ENCODE results near the gene EMID1.
A peak's percentile ranks its signal among the peaks of the same experiment; 100 is the strongest.

The EMID1 gene

GRCh38 chr22:29260601-29261315 is 55.1 kb downstream of the EMID1 start:
- in situ Hi-C loops (cut with MboI; ENCODE audit: low sequenced_read_pairs), result no loop called here
- Histone ChIP-seq H3K4me1 (no peaks in the 10 kb centered on the region), H3K9me3 (no peaks in the 10 kb centered on the region), H3K4me3 (no peak overlapping the region), H3K36me3 (replicated peaks) (peaks cover 36% of the 10 kb centered on the region), H3K27me3 (ENCODE audit: low read depth) (no peaks in the 10 kb centered on the region)
- no peak for DNase-seq (ENCODE audit: low spot score in 2 of 2)

GRCh38 chr22:29263791-29264276 is 58.1 kb downstream of the EMID1 start:
- DNase-seq (ENCODE audit: low spot score in 2 of 2), result no peak
- Histone ChIP-seq H3K4me3 (no peak overlapping the region), H3K27me3 (ENCODE audit: low read depth) (no peaks in the 10 kb centered on the region), H3K36me3 (replicated peaks) (peaks cover 48% of the 10 kb centered on the region), H3K4me1 (peaks cover 8% of the 10 kb centered on the region; the same call in 1 of the 2 replicates), H3K9me3 (no peaks in the 10 kb centered on the region)
- in situ Hi-C loops (cut with MboI; ENCODE audit: low sequenced_read_pairs), result no loop called here

- Histone ChIP-seq H3K4me1 (peaks cover 9% of the 10 kb centered on the region), H3K9me3 (no peaks in the 10 kb centered on the region), H3K27me3 (ENCODE audit: low read depth) (no peaks in the 10 kb centered on the region), H3K4me3 (no peak overlapping the region), H3K36me3 (replicated peaks) (peaks cover 55% of the 10 kb centered on the region)
- DNase-seq (ENCODE audit: low spot score in 2 of 2), result no peak
- in situ Hi-C loops (cut with MboI; ENCODE audit: low sequenced_read_pairs), result no loop called here
Observed at GRCh38 chr22:29265305-29265704, 59.6 kb downstream of the EMID1 start.

GRCh38 chr22:29265929-29266328 is 60.2 kb downstream of the EMID1 start:
- in situ Hi-C loops (cut with MboI; ENCODE audit: low sequenced_read_pairs), result no loop called here
- peaks cover 16% of the 10 kb centered on the region for H3K4me1 ChIP-seq
- peak overlapping the region; percentile 88; the same call in 1 of the 2 replicates for H3K4me3 ChIP-seq

GRCh38 chr22:29266564-29267461 is 61.1 kb downstream of the EMID1 start:
- H3K9me3 ChIP-seq, result no peaks in the 10 kb centered on the region
- H3K36me3 ChIP-seq (replicated peaks), result peaks cover 63% of the 10 kb centered on the region
- H3K27me3 ChIP-seq (ENCODE audit: low read depth), result no peaks in the 10 kb centered on the region
- in situ Hi-C loops (cut with MboI; ENCODE audit: low sequenced_read_pairs), result no loop called here
- DNase-seq (ENCODE audit: low spot score in 2 of 2), result peak in 1 of 2 experiments; percentile 39
- H3K4me1 ChIP-seq, result peaks cover 24% of the 10 kb centered on the region
- peak overlapping the region; percentile 88 for H3K4me3 ChIP-seq

More at GRCh38 chr22:29265929-29266328, 60.2 kb downstream of the EMID1 start:
- Histone ChIP-seq H3K9me3 (no peaks in the 10 kb centered on the region), H3K36me3 (replicated peaks) (peaks cover 55% of the 10 kb centered on the region), H3K27me3 (ENCODE audit: low read depth) (no peaks in the 10 kb centered on the region)
- no peak for DNase-seq (ENCODE audit: low spot score in 2 of 2)

GRCh38 chr22:29267462-29267857 is 61.8 kb downstream of the EMID1 start:
- peaks cover 69% of the 10 kb centered on the region for H3K36me3 ChIP-seq (replicated peaks)
- H3K4me1 ChIP-seq, result peaks cover 31% of the 10 kb centered on the region
- no peaks in the 10 kb centered on the region for H3K9me3 ChIP-seq
- peak overlapping the region; percentile 88 for H3K4me3 ChIP-seq
- DNase-seq (ENCODE audit: low spot score in 2 of 2), result no peak
- no peaks in the 10 kb centered on the region for H3K27me3 ChIP-seq (ENCODE audit: low read depth)
- in situ Hi-C loops (cut with MboI; ENCODE audit: low sequenced_read_pairs), result no loop called here

- Histone ChIP-seq H3K36me3 (replicated peaks) (peaks cover 74% of the 10 kb centered on the region), H3K27me3 (ENCODE audit: low read depth) (no peaks in the 10 kb centered on the region), H3K9me3 (no peaks in the 10 kb centered on the region), H3K4me3 (peak within 1 kb of the TSS; percentile 88), H3K4me1 (peaks cover 35% of the 10 kb centered on the region)
- DNase-seq (ENCODE audit: low spot score in 2 of 2), result peak; percentile 87 to 98
- in situ Hi-C loops (cut with MboI; ENCODE audit: low sequenced_read_pairs), result no loop called here
Observed at GRCh38 chr22:29267858-29268510, 62.3 kb downstream of the EMID1 start, which contains the start of the genes EWSR1 and RHBDD3. TSS of gene EWSR1 (plus strand) at chr22:29268268. CDS start at chr22:29268337, 69 bp downstream. TSS of gene RHBDD3 (minus strand) at chr22:29267981. CDS start at chr22:29265626, 2,355 bp downstream.

- Histone ChIP-seq H3K27me3 (ENCODE audit: low read depth) (no peaks in the 10 kb centered on the region), H3K4me1 (peaks cover 42% of the 10 kb centered on the region), H3K36me3 (replicated peaks) (peaks cover 79% of the 10 kb centered on the region), H3K4me3 (peak overlapping the region; percentile 88), H3K9me3 (no peaks in the 10 kb centered on the region)
- peak in 1 of 2 experiments; percentile 67 for DNase-seq (ENCODE audit: low spot score in 2 of 2)
- in situ Hi-C loops (cut with MboI; ENCODE audit: low sequenced_read_pairs), result no loop called here
Observed at GRCh38 chr22:29268511-29269229, 63.0 kb downstream of the EMID1 start.

GRCh38 chr22:29269230-29269604 is 63.5 kb downstream of the EMID1 start:
- no peaks in the 10 kb centered on the region for H3K9me3 ChIP-seq
- no peaks in the 10 kb centered on the region for H3K27me3 ChIP-seq (ENCODE audit: low read depth)
- DNase-seq (ENCODE audit: low spot score in 2 of 2), result peak in 1 of 2 experiments; percentile 36
- H3K36me3 ChIP-seq (replicated peaks), result peaks cover 79% of the 10 kb centered on the region
- peaks cover 47% of the 10 kb centered on the region for H3K4me1 ChIP-seq
- H3K4me3 ChIP-seq, result peak overlapping the region; percentile 88
- in situ Hi-C loops (cut with MboI; ENCODE audit: low sequenced_read_pairs), result no loop called here

- Histone ChIP-seq H3K4me1 (peaks cover 53% of the 10 kb centered on the region), H3K9me3 (no peaks in the 10 kb centered on the region), H3K36me3 (replicated peaks) (peaks cover 79% of the 10 kb centered on the region), H3K4me3 (peak overlapping the region; percentile 88), H3K27me3 (ENCODE audit: low read depth) (no peaks in the 10 kb centered on the region)
- DNase-seq (ENCODE audit: low spot score in 2 of 2), result no peak
- in situ Hi-C loops (cut with MboI; ENCODE audit: low sequenced_read_pairs), result no loop called here
Observed at GRCh38 chr22:29269731-29270474, 64.2 kb downstream of the EMID1 start.

GRCh38 chr22:29270475-29271271 is 65.0 kb downstream of the EMID1 start:
- H3K27me3 ChIP-seq (ENCODE audit: low read depth), result no peaks in the 10 kb centered on the region
- in situ Hi-C loops (cut with MboI; ENCODE audit: low sequenced_read_pairs), result no loop called here
- H3K36me3 ChIP-seq (replicated peaks), result peaks cover 79% of the 10 kb centered on the region
- no peaks in the 10 kb centered on the region for H3K9me3 ChIP-seq
- DNase-seq (ENCODE audit: low spot score in 2 of 2), result no peak
- H3K4me3 ChIP-seq, result peak overlapping the region; percentile 88
- peaks cover 56% of the 10 kb centered on the region for H3K4me1 ChIP-seq

GRCh38 chr22:29272624-29273023 is 66.9 kb downstream of the EMID1 start:
- H3K9me3 ChIP-seq, result no peaks in the 10 kb centered on the region
- H3K36me3 ChIP-seq (replicated peaks), result peaks cover 93% of the 10 kb centered on the region
- no peak overlapping the region for H3K4me3 ChIP-seq
- peaks cover 48% of the 10 kb centered on the region for H3K4me1 ChIP-seq
- no peak for DNase-seq (ENCODE audit: low spot score in 2 of 2)
- no peaks in the 10 kb centered on the region for H3K27me3 ChIP-seq (ENCODE audit: low read depth)
- in situ Hi-C loops (cut with MboI; ENCODE audit: low sequenced_read_pairs), result no loop called here
